Islet of Langerhans (tissue), 1 donor: ENCODE measurements around the gene KIFC3.
"Not testable (repeated sequence)": the region's sequence is repeated elsewhere in the genome, so short reads cannot be mapped to it uniquely, and the experiment has no call there.

ENCODE experiments used
- FAIRE-seq: peaks from one replicate; lab custom pipeline; 2011; peaks lifted over from hg19 to GRCh38; lab: Jason Lieb, UNC

KIFC3 gene

GRCh38 chr16:57825298-57826044 lies 23.2 kb upstream of the KIFC3 start:
- FAIRE-seq, result no peak

DNA sequence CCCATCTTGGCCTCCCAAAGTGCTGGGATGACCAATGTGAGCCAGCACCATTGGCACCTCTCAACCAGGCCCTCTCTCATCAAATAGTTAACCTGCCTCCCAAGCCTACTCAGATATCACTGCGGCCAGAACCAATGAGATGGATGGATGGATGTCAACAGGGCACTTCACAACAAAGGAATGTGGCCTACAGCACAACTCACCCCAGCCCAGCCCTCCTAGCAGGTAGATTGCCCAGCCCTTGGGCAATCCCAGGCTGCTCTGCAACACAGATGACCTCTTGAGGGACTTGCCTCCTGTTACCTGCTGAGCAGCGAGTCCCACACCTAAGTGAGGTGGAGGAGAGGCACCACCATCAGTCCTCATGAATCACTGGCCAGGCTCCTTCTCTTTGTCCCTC lies 22.6 kb upstream of the KIFC3 start:
- no peak for FAIRE-seq

- no peak for FAIRE-seq
Measured at GRCh38 chr16:57823836-57824235, 21.5 kb upstream of the KIFC3 start.

- FAIRE-seq, result no peak
Measured at GRCh38 chr16:57822856-57823255, 20.6 kb upstream of the KIFC3 start.

GRCh38 chr16:57822018-57822553 lies 19.8 kb upstream of the KIFC3 start:
- FAIRE-seq, result no peak

- FAIRE-seq, result no peak
Measured at GRCh38 chr16:57821149-57821971, 19.1 kb upstream of the KIFC3 start.

GRCh38 chr16:57818377-57819064 lies 16.2 kb upstream of the KIFC3 start:
- FAIRE-seq, result no peak

DNA sequence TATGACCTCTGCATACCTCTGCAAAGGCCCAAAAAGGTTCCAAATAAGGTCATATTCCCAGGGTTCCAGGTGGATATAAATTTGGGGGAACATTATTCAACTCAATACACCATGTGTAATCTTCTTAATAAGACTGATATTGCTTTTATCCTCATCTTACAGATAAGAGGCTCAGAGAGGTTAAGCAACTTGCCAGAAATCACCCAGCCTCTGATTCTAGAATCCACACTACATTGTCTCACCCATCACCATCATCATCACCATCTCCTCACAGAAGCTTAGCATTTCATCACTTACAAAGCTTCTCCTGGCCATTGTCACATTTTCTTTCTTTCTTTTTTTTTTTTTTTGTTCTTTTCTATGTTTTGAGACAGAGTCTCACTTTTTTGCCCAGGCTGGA lies 15.4 kb upstream of the KIFC3 start:
- no peak for FAIRE-seq

DNA sequence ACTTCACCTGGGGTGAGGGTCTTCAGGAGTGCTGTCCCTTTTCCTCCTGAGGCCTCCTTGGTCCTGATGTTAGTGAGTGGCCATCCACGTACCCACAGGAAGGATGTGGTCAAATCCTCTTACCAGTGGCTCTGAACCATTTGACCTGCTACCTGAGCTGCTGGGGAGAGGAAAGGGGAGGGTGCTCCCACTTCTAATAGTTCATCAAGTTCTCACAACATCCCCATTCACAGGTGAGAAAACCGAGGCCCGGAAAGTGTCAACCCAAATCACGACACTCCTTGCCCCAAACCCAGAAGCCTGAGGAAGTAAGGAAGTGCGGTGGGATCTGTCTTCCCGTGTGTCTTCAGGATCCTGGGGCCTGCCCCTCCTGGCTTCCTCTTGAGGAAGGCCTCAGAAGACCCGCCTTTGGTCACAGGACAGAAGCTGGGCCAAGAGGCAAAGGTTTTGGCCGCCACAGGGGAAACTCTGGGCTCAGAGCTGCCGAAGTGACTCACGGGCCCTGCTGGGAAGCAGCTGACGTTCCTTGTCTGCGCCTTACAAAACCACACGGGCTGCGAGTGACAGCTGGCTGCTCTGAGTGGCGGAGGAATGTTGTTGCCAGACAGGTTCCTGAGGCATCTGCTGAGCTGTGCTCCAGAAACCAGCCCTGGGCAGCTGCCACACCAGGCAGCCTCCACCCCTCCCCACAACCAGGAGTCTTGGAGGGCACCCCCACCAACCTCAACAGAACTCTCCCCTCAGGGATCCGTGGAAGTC lies 13.9 kb upstream of the KIFC3 start:
- no peak for FAIRE-seq

- no peak for FAIRE-seq
Measured at GRCh38 chr16:57814896-57815295, 12.6 kb upstream of the KIFC3 start.

DNA sequence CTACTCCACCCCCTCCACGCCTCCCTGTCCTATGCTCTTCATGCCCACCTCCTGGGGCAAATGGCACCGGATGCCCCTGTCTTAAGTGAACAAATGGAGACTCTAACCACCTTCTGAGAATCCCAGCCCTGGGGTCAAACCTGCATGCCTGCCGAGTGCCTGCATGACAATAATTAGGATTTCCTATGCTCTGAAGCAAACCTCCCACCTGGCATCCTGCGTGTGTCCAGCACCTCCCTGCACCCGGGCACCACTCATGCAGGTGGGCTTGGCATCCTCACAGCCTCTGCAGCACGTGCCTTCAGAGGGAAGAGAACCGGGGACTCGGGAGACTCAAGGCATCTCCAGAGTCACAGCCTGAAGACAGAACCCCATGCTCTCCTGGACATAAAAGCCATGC lies 11.2 kb upstream of the KIFC3 start:
- FAIRE-seq, result no peak

DNA sequence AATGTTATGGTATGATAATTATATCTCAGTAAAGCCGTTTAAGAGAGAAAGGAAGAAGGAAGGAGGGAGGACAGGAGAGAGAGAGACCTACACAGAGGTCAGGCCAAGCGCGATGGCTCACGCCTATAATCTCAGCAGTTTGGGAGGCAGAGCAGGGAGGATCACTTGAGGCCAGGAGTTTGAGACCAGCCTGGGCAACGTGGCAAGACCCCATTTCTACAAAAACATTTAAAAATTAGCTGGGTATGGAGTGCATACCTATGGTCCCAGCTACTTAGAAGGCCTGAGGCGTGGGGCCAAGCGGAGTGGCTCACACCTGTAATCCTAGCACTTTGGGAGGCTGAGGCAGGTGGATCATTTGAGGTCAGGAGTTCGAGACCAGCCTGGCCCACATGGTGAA lies 9.0 kb upstream of the KIFC3 start:
- not testable (repeated sequence) for FAIRE-seq

DNA sequence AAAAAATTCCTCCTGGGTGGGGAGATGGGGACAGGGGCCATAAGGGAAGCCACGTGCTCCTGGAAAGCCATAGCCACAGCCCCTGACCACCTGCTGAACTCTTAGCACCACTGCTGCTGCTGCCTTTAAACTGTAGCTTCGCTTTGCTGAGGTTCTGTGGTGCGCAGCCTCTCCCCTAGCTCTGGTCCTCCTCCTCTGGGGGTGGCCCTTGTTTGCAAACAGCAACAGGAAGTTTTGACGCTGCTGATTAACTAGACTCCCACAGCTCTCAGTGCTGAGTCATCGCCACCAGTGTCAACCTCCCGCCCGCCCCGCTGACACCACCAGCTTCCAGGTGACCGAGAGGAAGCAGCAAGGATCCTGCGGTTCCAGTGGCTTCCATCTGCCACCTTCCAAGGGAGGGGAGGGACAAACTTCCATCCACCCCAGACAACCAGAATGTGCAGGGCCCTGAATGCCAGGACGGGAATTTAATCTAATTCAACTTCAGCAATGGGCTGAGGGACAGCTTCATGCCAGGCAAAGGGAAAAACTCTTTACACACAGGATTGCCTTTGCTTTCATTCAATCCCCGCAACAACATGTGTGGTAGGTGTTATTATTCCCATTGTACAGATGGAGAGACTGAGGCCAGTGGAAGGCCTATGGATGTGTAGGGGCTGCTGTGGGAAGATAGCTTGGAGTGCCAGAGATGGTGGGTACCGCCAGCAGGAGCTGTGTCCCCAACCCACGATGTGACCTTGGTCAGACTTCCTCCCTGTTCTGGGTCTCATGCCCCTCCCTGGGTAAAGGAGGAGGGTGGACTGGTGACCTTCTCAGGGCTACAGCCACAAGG lies 8.1 kb upstream of the KIFC3 start:
- no peak for FAIRE-seq

- FAIRE-seq, result no peak
Measured at GRCh38 chr16:57809276-57810196, 7.2 kb upstream of the KIFC3 start.

- no peak for FAIRE-seq
Measured at GRCh38 chr16:57808589-57809228, 6.4 kb upstream of the KIFC3 start.

DNA sequence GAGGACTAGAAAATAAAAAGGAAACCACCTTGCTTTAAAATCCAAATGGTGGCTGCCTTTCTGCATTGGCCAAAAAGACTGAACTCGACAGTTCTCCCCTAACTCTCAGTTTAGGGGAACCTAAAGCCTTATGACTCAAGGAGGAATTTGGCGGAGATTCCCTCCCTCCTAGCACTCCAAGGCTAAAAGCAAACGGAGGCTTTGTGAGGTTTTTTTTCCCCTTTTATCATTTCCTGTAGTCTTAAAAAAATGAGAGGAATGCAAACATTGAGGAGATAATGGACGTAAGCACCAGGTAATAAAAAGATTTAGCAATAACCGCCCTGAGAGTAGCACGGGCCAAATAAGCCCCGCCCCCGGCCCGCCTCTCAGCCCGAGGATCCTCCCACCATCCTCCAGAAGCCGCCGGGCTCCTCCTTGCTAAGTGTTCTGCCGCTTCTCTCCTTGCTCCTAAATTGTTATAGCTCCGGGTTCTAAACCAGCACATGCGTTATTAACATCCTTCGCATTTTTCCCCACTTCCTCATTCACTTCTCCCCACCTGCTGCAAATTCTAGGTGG lies 5.8 kb upstream of the KIFC3 start:
- FAIRE-seq, result no peak

GRCh38 chr16:57807252-57807967 lies 5.1 kb upstream of the KIFC3 start:
- FAIRE-seq, result no peak

DNA sequence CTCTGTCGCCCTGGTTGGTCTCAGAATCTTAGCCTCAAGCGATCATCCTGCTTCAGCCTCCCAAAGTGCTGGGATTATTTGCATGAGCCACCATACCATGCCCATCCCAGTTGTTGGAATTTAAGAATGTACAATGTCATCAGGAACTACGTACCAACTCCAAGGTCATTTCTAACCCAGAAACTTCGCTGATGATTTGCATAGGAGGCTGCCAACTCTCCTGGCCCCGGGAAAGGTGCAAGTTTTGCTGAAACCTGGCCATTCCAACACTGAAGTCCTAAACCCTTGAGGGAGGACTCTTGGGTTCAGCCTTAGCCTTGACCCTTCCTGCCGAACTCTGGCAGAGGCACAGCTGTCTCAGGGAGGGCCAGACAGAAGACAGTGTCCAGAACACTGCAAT lies 2.9 kb upstream of the KIFC3 start:
- FAIRE-seq, result no peak
